ENCODE measurements around the gene COL6A1.

DNA sequence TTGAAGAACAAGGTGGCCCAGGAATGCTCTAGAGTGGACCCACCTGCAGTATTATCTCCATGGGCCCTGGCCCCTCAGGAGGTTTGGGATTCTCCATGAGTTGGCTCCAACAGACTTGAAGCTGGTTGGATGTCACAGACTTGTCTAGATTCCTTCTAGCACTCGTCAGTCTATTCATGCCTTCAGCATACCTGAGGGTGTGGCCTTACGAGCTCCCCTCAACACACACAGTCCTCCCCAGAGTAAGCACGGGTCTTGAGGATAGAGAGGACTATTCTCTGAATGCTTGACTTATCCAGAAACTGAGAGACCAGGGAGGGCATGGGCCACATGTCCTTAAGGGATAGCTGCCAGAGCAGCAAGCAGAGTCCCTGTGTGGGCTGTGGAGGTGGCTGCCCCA lies 45.9 kb upstream of the COL6A1 start:
- TF ChIP-seq CTCF (IDR thresholded peaks at IDR 0.05; ENCODE audit: low read depth, low read length, missing input control): no peak
- TF ChIP-seq HNF4G (IDR thresholded peaks at IDR 0.05): no peak
- TF ChIP-seq JUND (IDR thresholded peaks at IDR 0.05): no peak
- TF ChIP-seq GABPA (IDR thresholded peaks at IDR 0.05 in 1 of 2, conservative IDR thresholded peaks at IDR 0.05 in 1 of 2): no peak
- TF ChIP-seq SP1 (IDR thresholded peaks at IDR 0.05): no peak
- TF ChIP-seq EGR1 (IDR thresholded peaks at IDR 0.05; ENCODE audit: low read depth in 2 of 2): no peak
- TF ChIP-seq MAX (IDR thresholded peaks at IDR 0.05): no peak
- no peak for TF ChIP-seq RXRA (IDR thresholded peaks at IDR 0.05)
- TF ChIP-seq, protein P1, sequence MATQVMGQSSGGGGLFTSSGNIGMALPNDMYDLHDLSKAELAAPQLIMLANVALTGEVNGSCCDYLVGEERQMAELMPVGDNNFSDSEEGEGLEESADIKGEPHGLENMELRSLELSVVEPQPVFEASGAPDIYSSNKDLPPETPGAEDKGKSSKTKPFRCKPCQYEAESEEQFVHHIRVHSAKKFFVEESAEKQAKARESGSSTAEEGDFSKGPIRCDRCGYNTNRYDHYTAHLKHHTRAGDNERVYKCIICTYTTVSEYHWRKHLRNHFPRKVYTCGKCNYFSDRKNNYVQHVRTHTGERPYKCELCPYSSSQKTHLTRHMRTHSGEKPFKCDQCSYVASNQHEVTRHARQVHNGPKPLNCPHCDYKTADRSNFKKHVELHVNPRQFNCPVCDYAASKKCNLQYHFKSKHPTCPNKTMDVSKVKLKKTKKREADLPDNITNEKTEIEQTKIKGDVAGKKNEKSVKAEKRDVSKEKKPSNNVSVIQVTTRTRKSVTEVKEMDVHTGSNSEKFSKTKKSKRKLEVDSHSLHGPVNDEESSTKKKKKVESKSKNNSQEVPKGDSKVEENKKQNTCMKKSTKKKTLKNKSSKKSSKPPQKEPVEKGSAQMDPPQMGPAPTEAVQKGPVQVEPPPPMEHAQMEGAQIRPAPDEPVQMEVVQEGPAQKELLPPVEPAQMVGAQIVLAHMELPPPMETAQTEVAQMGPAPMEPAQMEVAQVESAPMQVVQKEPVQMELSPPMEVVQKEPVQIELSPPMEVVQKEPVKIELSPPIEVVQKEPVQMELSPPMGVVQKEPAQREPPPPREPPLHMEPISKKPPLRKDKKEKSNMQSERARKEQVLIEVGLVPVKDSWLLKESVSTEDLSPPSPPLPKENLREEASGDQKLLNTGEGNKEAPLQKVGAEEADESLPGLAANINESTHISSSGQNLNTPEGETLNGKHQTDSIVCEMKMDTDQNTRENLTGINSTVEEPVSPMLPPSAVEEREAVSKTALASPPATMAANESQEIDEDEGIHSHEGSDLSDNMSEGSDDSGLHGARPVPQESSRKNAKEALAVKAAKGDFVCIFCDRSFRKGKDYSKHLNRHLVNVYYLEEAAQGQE (IDR thresholded peaks at IDR 0.05): no peak
- TF ChIP-seq RAD21 (IDR thresholded peaks at IDR 0.05): no peak
- TF ChIP-seq, protein P2, sequence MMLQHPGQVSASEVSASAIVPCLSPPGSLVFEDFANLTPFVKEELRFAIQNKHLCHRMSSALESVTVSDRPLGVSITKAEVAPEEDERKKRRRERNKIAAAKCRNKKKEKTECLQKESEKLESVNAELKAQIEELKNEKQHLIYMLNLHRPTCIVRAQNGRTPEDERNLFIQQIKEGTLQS (IDR thresholded peaks at IDR 0.05): no peak
- no peak for TF ChIP-seq TAF1 (conservative IDR thresholded peaks at IDR 0.05)
- TF ChIP-seq YY1 (IDR thresholded peaks at IDR 0.05): no peak
- TF ChIP-seq, protein P3, sequence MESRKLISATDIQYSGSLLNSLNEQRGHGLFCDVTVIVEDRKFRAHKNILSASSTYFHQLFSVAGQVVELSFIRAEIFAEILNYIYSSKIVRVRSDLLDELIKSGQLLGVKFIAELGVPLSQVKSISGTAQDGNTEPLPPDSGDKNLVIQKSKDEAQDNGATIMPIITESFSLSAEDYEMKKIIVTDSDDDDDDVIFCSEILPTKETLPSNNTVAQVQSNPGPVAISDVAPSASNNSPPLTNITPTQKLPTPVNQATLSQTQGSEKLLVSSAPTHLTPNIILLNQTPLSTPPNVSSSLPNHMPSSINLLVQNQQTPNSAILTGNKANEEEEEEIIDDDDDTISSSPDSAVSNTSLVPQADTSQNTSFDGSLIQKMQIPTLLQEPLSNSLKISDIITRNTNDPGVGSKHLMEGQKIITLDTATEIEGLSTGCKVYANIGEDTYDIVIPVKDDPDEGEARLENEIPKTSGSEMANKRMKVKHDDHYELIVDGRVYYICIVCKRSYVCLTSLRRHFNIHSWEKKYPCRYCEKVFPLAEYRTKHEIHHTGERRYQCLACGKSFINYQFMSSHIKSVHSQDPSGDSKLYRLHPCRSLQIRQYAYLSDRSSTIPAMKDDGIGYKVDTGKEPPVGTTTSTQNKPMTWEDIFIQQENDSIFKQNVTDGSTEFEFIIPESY (IDR thresholded peaks at IDR 0.05): no peak
